Transverse colon (tissue), 4 donors: ENCODE measurements around the gene CALML4. TPM values are rescaled to one million over a fixed set of nuclear protein-coding genes. Genes with fewer than 3 reads are reported as not detected.

Experiments
- DNase-seq: peaks from one replicate; pipeline ENCODE4 v3.0.0-alpha.2; 2019
- H3K27ac ChIP-seq, 4 donors: fragments of 200-600 bp; sonication (generic); 2 replicates each; pipeline ENCODE4 v1.5.1; 2016 to 2018; ENCODE audit warnings: inconsistent platforms in 4 of 4
- H3K27me3 ChIP-seq: fragments of 200-600 bp; sonication (generic); 2 replicates; pipeline ENCODE4 v1.5.1; 2017; ENCODE audit warnings: inconsistent platforms
- H3K36me3 ChIP-seq, 4 donors: fragments of 200-600 bp; sonication (generic); 2 replicates each; pipeline ENCODE4 v1.5.1; 2017 to 2019; ENCODE audit warnings: inconsistent platforms in 4 of 4
- H3K4me1 ChIP-seq, 4 donors: fragments of 200-600 bp; sonication (generic); 2 replicates each; pipeline ENCODE4 v1.5.1; 2017 to 2020; ENCODE audit warnings: inconsistent platforms in 4 of 4
- H3K4me3 ChIP-seq, 4 donors: fragments of 200-600 bp; sonication (generic); 1 replicate in 1 of 4; 2 replicates in 3 of 4; pipeline versions ENCODE4 v1.5.1 to v1.6.1; 2017 to 2019; ENCODE audit warnings: inconsistent platforms in 4 of 4
- H3K9me3 ChIP-seq, 2 donors: fragments of 200-600 bp; sonication (generic); 2 replicates each; pipeline ENCODE4 v1.5.1; 2017 to 2019; ENCODE audit warnings: inconsistent platforms in 2 of 2
- CTCF ChIP-seq, 5 experiments: fragments of 200-600 bp in 3 of 5; fragments of 450-650 bp in 2 of 5; sonication (generic) in 3 of 5; IDR thresholded peaks; 1 replicate in 2 of 5; 2 replicates in 3 of 5; pipeline ENCODE4 v1.5.1; 2016 to 2017; ENCODE audit warnings: antibody characterized with exemption in 5 of 5, inconsistent platforms in 3 of 5, mild to moderate bottlenecking in 2 of 5, moderate library complexity in 1 of 5
- EP300 ChIP-seq: sonication (generic); formaldehyde crosslinking; IDR thresholded peaks from one replicate; pipeline ENCODE4 v1.6.1; 2017; ENCODE audit warnings: antibody characterized with exemption, low read depth
- POLR2A ChIP-seq: fragments of 450-650 bp; IDR thresholded peaks from one replicate; pipeline ENCODE4 v1.6.1; 2016; ENCODE audit warnings: antibody characterized with exemption, mild to moderate bottlenecking, moderate library complexity
- POLR2AphosphoS5 ChIP-seq, 3 donors: sonication (generic); formaldehyde crosslinking; IDR thresholded peaks; one replicate each; pipeline ENCODE4 v1.6.1; 2016; ENCODE audit warnings: antibody characterized with exemption in 3 of 3
- WGBS, 2 donors: methylation state at CpG; one replicate each; pipeline ENCODE4 v1.1.5; 2018; ENCODE audit warnings: low coverage in 1 of 2; 5-methylcytosine and 5-hydroxymethylcytosine counted together
- in situ Hi-C, 4 donors: fragments of 200-750 bp; cut with MboI; loops; one replicate each; pipeline versions ENCODE4 v1.15.0 to v1.15.1; 2017; ENCODE audit warnings: low sequenced_read_pairs in 3 of 4, low pct_ligation_motif_present in 1 of 4, low pct_unique_long_range_greater_than_20kb in 1 of 4
- intact Hi-C: fragments of 100-400 bp; cut with DNase I; formaldehyde crosslinking; loops from one replicate; pipeline ENCODE4 v1.15.1; 2023; ENCODE audit warnings: low total_unique reads
- total RNA-seq, 4 donors: library from RNA; depleted of rRNA; stranded (reverse); fragments of >200 nt; gene quantifications; one replicate each; pipeline ENCODE4 v1.1.0, GENCODE V29; 2016

Gene CALML4
- total RNA-seq, 4 donors from 2014 or later, result 56.3 to 153 (median 75.2) TPM

GRCh38 chr15:68220489-68220888, 15.4 kb upstream of the CALML4 start:
- Histone ChIP-seq H3K36me3 (no peaks in the 10 kb centered on the region), H3K27ac (no peak overlapping the region), H3K4me1 (no peaks in the 10 kb centered on the region), H3K27me3 (no peaks in the 10 kb centered on the region), H3K4me3 (no peak overlapping the region), H3K9me3 (no peaks in the 10 kb centered on the region)
- DNase-seq, result no peak
- intact Hi-C loops, result no loop called here
- in situ Hi-C loops, result no loop called here
- 98 to 100% methylated on average over 1 to 2 of the region's 2 CpGs for WGBS, 2 donors
- TF ChIP-seq CTCF (IDR thresholded peaks at IDR 0.05) (no peak), POLR2A (no peak), POLR2AphosphoS5 (IDR thresholded peaks at IDR 0.05) (no peak), EP300 (no peak)

GRCh38 chr15:68218847-68219798, 14.0 kb upstream of the CALML4 start:
- no peak for TF ChIP-seq POLR2AphosphoS5 (IDR thresholded peaks at IDR 0.05)
- TF ChIP-seq CTCF (IDR thresholded peaks at IDR 0.05), result no peak
- no peak for TF ChIP-seq POLR2A
- no peak for TF ChIP-seq EP300
- no peaks in the 10 kb centered on the region for H3K27me3 ChIP-seq
- in situ Hi-C loops (no loop called here), intact Hi-C loops (no loop called here)
- H3K9me3 ChIP-seq, result no peaks in the 10 kb centered on the region
- no peaks in the 10 kb centered on the region for H3K36me3 ChIP-seq
- H3K4me1 ChIP-seq, result no peaks in the 10 kb centered on the region
- WGBS, 2 donors, result 92 to 100% methylated on average over 4 to 9 of the region's 9 CpGs
- H3K4me3 ChIP-seq, result no peak overlapping the region
- H3K27ac ChIP-seq, result no peak overlapping the region
- DNase-seq, result no peak

GRCh38 chr15:68218331-68218730, 13.2 kb upstream of the CALML4 start:
- no peaks in the 10 kb centered on the region for H3K36me3 ChIP-seq
- H3K27me3 ChIP-seq, result no peaks in the 10 kb centered on the region
- no peaks in the 10 kb centered on the region for H3K4me1 ChIP-seq
- no peak for DNase-seq
- no peak overlapping the region for H3K27ac ChIP-seq
- intact Hi-C loops (no loop called here), in situ Hi-C loops (no loop called here)
- WGBS, 2 donors, result 96% methylated on average over 8 of the region's 8 CpGs; no CpG with 5 or more reads in 1 of the 2 donors
- no peak overlapping the region for H3K4me3 ChIP-seq
- TF ChIP-seq CTCF (IDR thresholded peaks at IDR 0.05), result no peak
- no peak for TF ChIP-seq POLR2A
- no peak for TF ChIP-seq EP300
- TF ChIP-seq POLR2AphosphoS5 (IDR thresholded peaks at IDR 0.05), result no peak
- no peaks in the 10 kb centered on the region for H3K9me3 ChIP-seq

- Histone ChIP-seq H3K27me3 (no peaks in the 10 kb centered on the region), H3K4me3 (no peak overlapping the region), H3K4me1 (no peaks in the 10 kb centered on the region), H3K9me3 (no peaks in the 10 kb centered on the region), H3K36me3 (no peaks in the 10 kb centered on the region), H3K27ac (no peak overlapping the region)
- in situ Hi-C loops (no loop called here), intact Hi-C loops (no loop called here)
- TF ChIP-seq EP300 (no peak), CTCF (IDR thresholded peaks at IDR 0.05) (no peak), POLR2AphosphoS5 (IDR thresholded peaks at IDR 0.05) (no peak), POLR2A (no peak)
- DNase-seq, result no peak
- WGBS, 2 donors, result 89 to 100% methylated on average over 3 to 4 of the region's 4 CpGs
Observed at GRCh38 chr15:68217341-68217740, 12.2 kb upstream of the CALML4 start.
